Measurements from ENCODE around the gene RCSD1.
"Not testable (repeated sequence)": the region's sequence is repeated elsewhere in the genome, so short reads cannot be mapped to it uniquely, and the experiment has no call there.

RCSD1 gene, protein sequence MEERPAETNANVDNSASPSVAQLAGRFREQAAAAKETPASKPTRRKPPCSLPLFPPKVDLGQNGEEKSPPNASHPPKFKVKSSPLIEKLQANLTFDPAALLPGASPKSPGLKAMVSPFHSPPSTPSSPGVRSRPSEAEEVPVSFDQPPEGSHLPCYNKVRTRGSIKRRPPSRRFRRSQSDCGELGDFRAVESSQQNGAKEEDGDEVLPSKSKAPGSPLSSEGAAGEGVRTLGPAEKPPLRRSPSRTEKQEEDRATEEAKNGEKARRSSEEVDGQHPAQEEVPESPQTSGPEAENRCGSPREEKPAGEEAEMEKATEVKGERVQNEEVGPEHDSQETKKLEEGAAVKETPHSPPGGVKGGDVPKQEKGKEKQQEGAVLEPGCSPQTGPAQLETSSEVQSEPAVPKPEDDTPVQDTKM

DNA sequence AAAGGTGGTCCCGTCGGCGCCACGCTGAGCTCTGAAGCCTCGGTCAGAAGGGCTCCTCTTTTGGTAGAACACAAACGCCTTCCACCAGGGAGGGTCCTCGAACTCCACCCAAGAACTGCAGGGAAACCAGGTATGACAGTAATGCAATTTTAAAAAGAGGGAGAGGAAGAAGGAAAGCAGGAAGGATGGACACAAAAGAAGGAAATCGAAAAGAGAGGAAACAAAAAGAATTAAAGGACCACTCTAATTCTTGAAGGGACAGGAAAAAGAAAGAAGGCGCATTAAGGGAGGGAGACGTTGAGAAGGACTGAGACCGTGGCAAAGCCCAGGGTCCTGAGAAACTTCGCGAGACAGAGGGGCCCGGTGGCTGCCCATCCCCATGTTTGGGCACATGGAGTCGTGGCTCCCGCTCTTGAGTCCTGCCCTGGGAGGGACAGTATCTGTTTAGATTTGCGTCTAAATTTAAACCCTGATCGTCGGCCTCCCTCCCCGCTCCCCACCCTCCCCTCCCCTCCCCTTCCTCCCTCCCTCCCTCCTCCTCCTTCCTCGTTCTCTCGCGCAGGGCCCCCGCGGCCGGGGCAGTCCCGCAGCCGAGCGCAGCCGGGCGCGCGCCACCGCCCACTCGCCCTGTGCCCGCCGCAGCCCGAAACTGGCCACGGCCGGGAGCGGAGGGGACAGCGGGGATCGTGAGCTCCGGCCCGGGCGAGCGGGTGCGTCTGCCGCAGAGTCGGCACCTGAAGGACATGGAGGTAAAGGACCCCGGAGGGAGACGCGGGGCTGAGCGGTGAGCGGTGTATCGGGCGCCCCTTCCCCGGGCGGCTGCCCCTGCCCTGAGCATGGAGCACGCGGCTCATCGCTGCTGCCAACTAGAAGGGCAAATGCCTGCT is at the start of gene RCSD1:
Gene RCSD1 (plus strand): TSS at position 552 of the 887 bp plus-strand sequence. CDS start 192 bp downstream, at position 744.
- in situ Hi-C loops (cut with HindIII; ENCODE audit: low sequenced_read_pairs): no loop called here

DNA sequence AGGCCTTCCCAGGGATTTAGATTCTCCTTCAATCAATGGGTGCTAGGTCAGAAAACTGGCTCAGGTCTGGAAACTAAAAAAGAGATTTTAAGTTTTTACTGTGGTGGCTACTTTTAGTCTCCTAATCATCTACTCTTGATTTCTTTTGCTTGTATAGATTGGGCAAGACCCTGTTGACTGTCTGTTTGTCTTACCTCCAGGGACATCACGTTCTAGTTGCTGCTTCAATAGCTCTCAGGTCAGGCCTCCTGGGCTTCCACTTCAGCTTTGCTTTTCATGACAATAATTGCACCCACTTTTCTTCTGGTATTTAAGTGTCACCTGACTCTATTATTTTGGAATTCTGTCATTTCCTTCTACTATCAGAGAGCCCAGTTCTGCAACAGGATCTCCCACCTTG is 48.0 kb upstream of the RCSD1 start:
- in situ Hi-C loops (cut with HindIII; ENCODE audit: low sequenced_read_pairs): no loop called here

DNA sequence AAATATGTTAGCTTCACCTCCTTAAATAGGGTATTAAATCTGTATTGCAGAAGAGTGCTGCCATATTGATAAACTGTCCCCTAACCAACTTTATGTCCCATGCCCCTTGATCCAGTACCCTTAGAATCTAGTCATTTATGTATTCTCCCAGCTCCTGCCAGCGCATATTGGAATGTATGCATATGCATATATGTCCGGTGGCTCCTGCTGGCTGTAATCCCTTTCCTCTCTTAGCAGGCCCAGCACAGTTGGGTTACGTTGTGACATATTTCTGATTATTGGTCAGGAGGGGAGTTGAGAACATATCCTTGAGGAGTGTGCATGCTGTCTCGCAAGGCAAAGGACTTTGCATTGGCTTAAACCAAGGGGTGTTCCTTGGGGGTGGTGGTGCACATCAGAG is 47.3 kb upstream of the RCSD1 start:
- in situ Hi-C loops (cut with HindIII; ENCODE audit: low sequenced_read_pairs): no loop called here

DNA sequence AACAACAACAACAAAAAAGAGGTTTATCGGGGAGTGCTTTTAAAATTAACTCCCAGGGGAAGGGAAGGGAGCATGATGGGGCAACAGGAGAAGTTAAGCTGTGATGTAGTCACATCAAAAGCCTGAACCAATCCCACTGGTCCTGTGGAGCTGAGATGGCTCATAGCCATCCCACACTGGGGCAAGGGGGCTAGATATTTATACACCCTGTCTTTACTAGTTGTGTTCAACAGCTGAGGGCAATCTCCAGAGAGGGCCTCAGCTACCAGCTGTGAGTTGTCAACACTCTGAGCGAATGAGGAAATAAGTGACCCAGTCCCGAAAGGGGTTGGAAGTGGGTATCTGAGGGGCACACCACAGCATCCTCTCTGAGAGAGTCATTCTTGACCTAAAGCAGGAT is 45.5 kb upstream of the RCSD1 start:
- in situ Hi-C loops (cut with HindIII; ENCODE audit: low sequenced_read_pairs): no loop called here

DNA sequence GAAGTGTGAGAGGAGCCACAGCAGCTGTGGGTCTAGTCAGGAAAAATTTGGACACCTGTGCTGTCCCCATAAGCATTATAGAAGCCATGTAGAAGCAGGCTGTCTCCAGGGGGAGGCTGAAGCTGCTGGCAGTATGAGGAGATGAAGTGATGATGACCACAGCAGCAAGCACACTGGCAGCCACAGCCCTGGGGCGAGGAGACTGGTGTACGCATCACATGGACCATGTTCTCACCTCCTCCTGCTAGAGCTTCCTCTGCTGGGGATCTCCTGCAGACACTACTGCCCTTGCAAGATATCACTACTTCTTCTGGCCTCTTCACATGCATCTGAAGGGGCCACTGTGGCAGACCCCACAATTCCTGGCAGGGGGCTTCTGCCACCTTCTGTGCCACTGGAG is 42.7 kb upstream of the RCSD1 start:
- in situ Hi-C loops (cut with HindIII; ENCODE audit: low sequenced_read_pairs): no loop called here

DNA sequence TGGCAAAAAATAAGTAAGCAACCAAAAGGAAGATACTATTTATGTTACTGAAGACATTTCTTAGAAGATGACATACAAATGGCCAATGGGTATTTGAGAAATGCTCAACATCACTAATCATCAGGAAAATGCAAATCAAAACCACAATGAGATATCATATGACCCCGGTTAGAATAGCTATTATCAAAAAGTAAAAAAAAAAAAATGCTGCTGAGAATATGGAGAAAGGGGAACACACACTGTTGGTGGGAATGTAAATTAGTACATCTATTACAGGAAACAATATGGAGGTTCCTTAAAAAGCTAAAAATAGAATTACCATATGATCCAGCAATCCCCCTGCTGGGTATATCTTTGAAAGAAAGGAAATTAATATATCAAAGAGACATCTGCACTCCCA is 42.2 kb upstream of the RCSD1 start:
- in situ Hi-C loops (cut with HindIII; ENCODE audit: low sequenced_read_pairs): no loop called here

DNA sequence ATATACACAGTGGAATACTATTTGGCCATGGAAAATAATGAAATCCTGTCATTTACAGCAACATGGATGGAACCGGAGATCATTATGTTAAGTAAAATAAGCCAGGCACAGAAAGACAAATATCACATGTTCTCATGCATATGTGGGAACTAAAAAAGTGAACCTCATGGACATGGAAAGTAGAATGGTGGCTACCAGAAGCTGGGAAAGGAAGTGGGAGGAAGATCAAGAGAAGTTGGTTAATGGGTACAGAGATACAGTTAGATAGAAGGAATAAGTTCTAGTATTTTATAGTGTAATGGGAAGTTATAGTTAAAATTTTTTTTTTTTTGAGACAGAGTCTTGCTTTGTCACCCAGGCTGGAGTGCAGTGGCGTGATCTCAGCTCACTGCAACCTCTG is 41.7 kb upstream of the RCSD1 start:
- in situ Hi-C loops (cut with HindIII; ENCODE audit: low sequenced_read_pairs): no loop called here

DNA sequence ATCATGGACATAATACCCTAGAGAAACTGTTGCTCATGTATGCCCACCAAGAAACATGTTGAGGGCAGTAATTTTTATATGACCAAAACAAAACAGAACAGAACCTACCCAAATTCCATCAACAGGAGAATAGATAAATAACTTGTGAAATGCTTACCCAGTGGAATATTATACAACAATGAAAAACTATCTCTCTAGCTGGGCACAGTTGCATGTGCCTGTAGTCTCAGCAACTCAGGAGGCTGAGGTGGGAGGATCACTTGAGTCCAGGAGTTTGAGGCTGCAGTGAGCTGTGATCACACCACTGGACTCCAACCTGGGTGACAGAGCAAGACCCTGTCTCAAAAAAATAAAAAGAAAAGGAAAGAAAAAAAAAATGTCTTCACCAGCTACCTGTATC is 37.6 kb upstream of the RCSD1 start:
- in situ Hi-C loops (cut with HindIII; ENCODE audit: low sequenced_read_pairs): no loop called here

DNA sequence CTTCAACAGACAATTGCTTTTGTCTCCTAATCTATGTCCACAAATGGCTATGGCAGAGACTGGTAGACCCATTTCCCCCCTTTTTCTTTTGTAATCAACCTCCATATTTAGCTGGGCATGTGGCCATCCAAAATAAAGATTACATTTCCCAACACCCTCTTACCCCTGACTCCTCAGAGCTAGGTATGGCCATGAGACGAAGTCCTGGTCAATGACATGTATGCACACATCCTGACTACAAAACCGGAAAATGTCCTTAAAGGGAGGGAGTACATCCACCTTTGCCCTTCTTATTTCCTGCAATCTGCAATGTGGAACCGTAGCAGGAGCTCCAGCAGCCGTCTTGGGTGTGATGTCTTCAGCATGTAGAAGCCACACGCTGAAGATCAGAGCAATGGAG is 36.2 kb upstream of the RCSD1 start:
- in situ Hi-C loops (cut with HindIII; ENCODE audit: low sequenced_read_pairs): no loop called here

DNA sequence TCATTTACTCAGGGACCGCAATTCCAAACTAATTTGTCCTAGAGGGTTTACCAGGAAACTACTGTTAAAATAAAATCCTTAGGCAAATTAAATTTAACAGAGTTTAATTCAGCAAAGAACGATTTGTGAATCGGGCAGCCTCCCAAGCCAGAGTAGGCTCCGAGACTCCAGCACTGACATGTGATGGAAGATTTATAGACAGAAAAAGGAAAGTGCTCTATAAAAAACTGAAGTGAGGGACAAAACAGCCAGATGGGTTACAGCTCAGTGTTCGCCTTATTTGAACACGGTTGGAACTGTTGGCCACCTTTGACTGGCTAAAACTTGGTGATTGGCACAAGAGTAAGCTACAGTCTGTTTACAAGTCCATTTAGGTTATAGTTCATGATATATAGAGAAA is 35.2 kb upstream of the RCSD1 start:
- in situ Hi-C loops (cut with HindIII; ENCODE audit: low sequenced_read_pairs): no loop called here

DNA sequence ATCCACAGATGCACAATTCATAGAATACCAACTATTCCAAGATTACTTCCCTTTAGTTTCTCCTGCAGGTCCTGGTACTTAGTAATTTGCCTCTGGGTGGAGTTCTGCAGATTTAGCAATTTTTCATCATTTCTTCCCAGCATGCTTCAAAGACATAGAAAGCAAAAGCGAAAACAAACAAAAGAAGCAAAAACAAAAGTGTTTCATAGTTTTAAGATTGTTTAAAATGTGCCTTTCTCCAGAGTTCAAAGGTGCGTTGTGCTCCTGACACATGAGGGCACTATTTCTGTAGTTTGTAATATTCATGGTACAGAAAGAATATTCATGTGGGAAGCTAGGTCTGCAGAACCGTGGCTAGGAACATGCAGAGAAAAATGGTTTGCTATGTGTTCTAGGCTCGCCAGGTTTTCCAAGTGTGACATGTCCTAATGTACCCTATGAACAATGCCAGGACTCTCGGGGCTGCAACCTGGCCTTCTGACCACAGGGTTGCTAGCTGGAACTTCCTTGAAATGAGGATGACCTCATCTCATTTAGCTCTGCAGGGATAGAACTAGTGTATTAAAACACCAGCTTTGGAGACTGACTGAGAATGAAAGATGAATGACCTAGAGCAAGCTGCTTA is 30.0 kb upstream of the RCSD1 start:
- in situ Hi-C loops (cut with HindIII; ENCODE audit: low sequenced_read_pairs): loop anchor here (5.0 to 10.0 kb wide), 2 partner anchors 38 to 95 kb away; no protein-coding TSS in a partner anchor

DNA sequence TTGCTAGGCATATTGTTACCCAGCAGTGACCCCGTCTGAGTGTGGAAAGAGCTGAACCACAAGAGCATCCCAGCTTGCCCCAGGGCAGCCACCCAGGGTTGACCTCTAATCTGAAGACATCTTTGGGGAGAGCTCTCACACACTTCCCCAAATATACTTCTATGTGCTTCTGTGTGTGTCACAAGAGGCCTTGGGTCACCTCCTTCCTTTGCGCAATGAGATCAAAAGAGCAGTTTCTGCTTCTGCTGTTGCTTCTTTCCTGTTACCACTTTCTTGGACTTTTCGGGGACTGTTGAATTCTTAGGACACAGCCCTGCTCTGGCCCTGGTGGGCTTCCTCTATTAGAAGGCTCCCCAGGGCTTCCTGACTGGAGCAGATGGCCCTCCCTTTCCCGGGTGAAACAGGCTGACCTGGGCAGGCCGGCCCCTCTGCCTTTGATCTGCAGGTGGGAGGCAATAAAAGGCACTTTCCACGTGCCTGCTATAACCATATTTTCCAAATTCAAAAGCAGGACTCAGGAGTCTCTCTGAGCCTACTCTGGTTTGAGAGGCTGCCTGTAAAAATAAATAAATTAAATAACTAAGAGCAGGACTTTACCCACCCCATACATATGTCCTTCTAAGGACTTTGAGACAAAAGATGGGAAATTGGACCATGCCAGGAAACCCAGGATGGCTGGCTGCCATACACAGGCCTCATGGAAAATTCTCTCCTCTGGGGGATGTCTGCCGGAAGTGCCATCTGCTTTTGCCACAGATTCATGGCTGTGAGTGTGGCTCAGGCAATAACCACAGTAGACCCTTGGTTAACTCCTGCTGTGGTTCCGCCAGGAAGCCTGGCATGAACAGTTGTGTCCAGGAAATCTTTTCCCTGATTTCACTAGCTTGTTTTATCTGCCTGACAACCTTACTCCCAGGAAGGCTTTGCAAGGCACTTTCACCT is 28.3 kb upstream of the RCSD1 start:
- in situ Hi-C loops (cut with HindIII; ENCODE audit: low sequenced_read_pairs): loop anchor here (5.0 to 10.0 kb wide), 2 partner anchors 39 to 93 kb away; no protein-coding TSS in a partner anchor

DNA sequence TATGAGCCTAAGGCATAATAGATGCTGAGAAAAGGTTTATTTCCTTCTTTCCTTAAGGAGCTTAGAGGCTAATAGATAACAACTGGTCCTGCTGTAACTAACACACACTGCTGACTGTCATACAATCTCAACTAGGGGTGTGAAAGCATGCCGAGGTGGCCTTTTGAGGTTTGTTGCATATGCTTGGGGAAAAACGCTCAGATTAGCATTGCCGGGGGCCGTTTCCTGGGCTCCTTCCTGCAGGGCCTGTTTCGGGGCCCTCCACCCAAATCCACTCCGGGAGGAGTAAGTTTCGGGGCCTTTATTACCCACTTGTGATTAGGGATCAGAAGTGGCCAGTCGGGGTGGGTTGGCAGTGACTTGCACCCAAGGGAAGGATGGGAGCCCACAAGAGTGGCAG is 27.2 kb upstream of the RCSD1 start:
- in situ Hi-C loops (cut with HindIII; ENCODE audit: low sequenced_read_pairs): loop anchor here (5.0 to 10.0 kb wide), 2 partner anchors 41 to 92 kb away; no protein-coding TSS in a partner anchor

DNA sequence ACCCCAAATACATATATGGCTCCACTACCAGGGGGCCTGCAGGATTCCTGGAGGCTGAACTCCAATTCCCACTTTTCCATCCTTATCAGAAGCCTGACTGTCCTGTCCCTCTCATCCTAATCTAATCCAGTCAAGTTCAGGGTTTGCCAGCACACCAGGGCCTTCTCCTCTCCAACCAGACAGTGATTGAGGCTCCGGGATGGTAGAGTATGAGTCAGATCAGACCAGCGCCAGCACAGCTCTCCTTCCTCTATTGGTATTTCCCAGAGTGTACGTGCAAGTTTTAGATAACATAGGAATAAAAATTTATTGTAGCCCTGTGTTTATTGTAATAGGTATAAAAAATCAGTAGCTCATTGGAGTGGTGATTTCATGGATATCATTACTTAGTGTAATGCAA is 24.5 kb upstream of the RCSD1 start:
- in situ Hi-C loops (cut with HindIII; ENCODE audit: low sequenced_read_pairs): loop anchor here (10.0 kb wide), 1 partner anchor 89 kb away; no protein-coding TSS in a partner anchor

DNA sequence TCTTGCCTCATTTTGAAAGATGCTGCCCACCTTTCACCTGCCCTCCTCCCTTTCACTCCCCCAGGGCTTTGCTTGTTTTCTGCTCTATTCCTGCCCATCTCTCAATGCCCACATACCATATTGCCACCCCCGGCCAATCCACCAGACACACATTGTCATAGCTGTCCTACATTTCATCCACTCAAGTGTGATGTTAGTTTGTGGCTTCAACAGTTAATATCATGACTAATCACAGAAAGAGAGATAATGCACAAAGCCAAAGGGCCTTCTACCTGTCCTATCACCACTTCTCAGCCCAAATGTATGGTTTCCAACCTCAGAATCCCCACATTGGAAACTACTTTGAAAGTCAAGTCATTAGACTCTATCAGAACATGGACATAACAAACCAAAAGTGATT is 18.0 kb upstream of the RCSD1 start:
- in situ Hi-C loops (cut with HindIII; ENCODE audit: low sequenced_read_pairs): no loop called here

DNA sequence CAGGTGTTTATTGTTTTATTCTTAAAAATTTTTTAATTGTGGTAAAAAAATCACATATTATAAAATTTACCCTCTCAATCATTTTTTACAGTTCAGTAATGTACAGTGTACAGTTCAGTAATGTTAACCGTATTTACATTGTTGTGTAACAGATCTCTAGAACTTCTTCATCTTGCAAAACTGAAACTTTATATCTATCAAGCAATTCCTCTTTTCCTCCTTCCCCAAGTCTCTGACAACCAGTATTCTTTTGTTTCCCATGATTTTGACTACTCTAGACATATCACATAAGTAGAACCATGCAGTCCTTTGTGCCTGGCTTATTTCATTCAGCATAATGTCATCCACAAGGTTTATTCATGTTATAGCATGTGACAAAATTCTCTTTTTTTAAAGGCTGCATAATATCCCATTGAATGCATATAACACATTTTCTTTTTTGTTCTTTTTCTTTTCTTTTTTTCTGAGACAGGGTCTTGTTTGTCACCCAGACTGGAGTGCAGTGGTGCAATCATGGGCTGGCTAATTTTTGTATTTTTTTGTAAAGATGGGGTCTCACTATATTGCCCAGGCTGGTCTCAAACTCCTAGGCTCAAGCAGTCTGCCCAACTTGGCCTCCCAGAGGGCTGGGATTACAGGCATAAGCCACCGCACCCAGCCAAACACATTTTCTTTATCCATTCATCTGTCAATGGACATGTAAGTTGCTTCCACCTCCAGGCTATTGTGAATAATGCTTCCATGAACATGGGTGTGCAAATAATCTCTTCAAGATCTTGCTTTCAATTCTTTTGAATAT is 17.2 kb upstream of the RCSD1 start:
- in situ Hi-C loops (cut with HindIII; ENCODE audit: low sequenced_read_pairs): no loop called here

DNA sequence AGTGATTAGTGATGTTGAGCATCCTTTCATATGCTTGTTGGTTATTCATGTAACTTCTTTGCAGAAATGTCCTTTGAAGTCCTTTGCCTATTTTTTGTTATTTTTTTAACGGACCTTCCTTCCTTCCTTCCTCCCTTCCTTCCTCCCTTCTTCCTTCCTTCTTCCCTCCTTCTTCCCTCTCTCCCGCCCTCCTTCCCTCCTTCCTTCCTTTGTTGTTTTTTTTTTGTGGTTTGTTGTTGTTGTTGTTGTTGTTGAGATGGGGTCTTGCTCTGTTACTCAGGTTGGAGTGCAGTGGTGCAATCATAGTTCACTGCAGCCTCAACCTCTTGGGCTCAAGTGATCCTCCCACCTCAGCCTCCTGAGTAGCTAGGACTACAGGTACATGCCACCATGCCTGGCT is 16.0 kb upstream of the RCSD1 start:
- in situ Hi-C loops (cut with HindIII; ENCODE audit: low sequenced_read_pairs): not testable (repeated sequence)

DNA sequence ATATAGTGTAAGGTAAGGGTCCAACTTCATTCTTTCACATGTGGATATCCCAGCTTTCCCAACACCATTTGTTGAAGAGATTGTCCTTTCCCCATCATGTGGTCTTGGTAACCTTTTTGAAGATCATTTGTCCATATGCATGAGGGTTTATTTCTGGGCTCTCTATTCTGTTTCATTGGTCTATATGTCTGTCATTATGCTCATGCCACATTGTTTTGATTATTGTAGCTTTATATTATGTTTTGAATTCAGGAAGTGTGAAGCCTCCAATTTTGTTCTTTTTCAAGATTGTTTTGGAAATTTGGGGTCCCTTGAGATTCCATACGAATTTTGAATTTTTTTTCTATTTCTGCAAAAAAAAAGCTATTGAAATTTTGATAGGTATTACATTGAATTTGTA is 15.2 kb upstream of the RCSD1 start:
- in situ Hi-C loops (cut with HindIII; ENCODE audit: low sequenced_read_pairs): no loop called here

DNA sequence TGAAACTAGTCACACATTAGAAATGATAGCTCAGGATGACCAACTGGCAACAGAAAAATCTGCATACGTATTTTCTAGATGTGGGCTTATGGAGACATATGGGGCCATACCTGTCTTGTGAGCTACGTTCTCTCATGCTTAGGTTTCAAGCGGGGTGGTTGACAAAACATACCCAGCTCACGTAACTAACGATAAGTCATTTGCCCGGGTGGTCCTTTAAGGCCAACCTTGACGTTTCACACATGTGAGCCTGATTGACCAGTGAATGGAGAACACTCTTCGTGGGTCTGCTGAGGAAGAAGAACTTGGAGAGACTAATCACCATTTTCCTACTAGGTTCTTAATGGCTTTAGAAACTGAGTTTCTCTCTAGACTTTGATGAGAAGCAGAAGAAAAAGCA is 13.5 kb upstream of the RCSD1 start:
- in situ Hi-C loops (cut with HindIII; ENCODE audit: low sequenced_read_pairs): no loop called here

Data from endothelial cell of hepatic sinusoid (primary cell).